NOMO-1 treated with dmso at 0.1 percent for 144 hours (cell line): Measurements from ENCODE around the gene IGFBP5.

Experiments used
- DNase-seq: peaks from one replicate; lab custom pipeline; 2025; ENCODE audit not compliant: unreplicated experiment; lab: John Stamatoyannopoulos, UW

Gene IGFBP5

DNA sequence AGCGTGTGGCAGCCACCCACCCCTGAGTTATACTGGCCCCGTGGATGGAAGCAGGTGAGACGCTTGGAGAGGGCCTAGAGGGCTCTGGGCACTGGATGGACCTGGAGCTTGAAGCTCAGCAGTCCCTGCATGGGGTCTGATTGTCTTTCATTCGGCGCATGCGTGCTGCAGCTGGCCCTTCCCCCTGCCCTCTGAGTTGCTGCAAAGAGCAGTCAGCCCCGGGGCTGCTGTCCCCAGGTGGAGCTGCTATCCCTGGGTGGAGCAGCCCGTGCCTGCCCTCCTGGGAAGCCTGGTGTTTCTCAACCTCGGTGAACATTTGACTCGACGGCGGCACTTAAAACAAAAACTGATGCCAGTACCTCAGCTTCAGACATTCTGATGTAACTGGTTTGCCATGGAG, 29.6 kb downstream of the IGFBP5 start:
- DNase-seq: no peak

DNA sequence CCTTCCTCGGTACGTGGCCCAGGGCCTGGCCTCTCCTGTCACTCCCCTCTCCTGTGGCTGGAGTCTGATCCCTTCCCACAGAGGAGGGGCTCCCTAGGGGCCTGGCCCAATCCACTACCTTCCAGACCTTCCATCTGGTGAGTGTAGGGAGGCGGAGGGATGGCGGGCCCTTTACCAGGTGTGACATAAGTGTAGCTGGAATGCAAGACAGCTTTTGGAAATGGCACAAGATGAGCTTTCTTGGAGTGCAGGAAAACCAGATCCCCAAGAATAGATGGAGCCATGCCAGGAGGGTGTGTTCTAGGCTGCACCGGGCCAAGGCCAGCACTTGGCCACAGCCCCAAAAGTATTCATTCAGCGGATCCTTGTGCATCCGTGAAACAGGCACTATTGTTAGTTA, 30.1 kb downstream of the IGFBP5 start:
- DNase-seq: no peak

DNA sequence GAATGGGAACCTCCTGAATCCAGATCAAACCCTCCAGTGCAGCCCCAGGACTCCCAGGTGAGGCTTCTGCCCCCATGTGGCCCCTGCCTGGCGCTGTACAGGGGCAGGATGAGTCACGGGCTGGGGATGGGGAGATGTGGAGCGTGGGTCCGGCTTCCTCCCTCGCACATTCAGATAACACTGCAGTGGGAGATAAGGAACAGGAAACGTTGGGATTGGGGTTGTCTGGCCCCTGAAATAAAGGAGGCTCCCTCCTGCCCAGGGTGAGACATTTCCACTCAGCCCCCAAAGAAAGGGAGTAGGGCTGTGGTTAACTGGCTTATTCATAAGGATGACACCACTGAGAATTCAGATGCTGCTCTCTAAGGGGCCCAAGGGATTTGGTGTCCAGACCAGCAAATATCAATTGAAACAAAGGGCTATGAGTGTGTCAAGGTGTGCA, 30.7 kb downstream of the IGFBP5 start:
- DNase-seq: no peak

DNA sequence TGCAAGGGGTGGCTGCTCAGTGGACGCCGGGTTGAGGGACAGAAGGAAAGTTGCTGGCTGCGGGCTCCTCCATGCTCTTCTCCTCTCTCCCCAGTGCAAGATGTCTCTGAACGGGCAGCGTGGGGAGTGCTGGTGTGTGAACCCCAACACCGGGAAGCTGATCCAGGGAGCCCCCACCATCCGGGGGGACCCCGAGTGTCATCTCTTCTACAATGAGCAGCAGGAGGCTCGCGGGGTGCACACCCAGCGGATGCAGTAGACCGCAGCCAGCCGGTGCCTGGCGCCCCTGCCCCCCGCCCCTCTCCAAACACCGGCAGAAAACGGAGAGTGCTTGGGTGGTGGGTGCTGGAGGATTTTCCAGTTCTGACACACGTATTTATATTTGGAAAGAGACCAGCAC, 31.5 kb downstream of the IGFBP5 start:
- DNase-seq: no peak

DNA sequence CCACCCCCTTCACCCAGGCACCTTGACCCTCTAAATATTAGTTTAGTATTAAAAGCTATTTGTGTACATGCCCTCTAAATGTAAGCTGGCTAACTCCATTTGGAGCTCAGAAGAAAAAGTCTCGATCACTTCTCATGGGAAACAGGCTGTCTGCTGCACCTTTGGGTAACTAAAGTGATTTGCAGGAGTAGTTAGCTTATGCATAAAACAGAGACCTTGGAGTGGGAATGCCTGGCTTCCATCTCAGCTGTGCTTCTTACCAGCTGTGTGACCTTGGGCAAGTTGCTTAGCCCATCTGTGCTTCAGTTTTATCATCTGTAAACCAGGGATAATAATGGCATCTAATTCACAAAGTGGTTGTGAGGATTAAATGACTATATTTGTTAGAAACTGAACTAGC, 32.2 kb downstream of the IGFBP5 start:
- no peak for DNase-seq

DNA sequence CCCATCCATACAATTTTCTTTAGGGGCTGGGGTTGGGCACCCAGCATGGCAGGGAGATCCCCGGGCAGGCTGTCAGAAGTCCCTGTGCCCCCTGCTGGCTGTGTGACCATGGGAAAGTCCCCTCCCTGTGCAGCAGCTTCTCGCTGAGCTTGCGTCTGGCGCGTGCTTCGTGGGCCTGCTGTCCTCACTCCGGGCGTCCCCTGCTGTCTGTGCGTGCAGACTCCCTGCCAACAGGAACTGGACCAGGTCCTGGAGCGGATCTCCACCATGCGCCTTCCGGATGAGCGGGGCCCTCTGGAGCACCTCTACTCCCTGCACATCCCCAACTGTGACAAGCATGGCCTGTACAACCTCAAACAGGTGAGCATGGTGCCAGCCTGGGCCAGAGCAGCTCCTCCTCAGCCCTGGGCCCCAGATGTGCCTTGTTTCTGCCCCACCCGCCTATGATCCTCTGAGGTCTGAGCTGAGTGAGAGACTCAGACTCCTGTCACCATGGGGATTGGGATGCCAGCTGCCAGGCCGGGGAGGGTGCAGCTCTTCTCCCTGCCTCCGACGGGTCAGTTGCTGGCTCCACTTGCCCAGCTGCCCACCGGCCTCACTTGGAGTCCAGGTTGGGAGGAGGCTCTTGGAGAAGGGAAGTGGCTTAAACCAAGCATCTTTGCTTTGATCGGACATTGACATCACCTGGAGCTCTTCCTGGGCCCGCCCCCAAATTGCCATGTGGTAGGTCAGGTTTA, 33.5 kb downstream of the IGFBP5 start:
- no peak for DNase-seq

- no peak for DNase-seq
These were observed 34.3 kb downstream of the IGFBP5 start for GRCh38 chr2:216661051-216661450.

DNA sequence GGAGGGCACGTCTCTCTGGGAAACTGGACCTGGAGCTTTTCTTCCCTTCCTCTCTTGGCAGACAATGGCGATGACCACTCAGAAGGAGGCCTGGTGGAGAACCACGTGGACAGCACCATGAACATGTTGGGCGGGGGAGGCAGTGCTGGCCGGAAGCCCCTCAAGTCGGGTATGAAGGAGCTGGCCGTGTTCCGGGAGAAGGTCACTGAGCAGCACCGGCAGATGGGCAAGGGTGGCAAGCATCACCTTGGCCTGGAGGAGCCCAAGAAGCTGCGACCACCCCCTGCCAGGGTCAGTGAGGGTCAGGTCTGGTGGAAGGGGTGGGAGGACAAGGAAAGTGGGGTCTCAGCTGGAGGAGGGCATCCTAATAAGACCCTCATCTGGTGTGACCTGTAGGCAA, 34.9 kb downstream of the IGFBP5 start:
- no peak for DNase-seq

GRCh38 chr2:216659276-216659675, 36.1 kb downstream of the IGFBP5 start:
- no peak for DNase-seq

GRCh38 chr2:216658757-216659156, 36.6 kb downstream of the IGFBP5 start:
- no peak for DNase-seq

GRCh38 chr2:216657980-216658379, 37.4 kb downstream of the IGFBP5 start:
- no peak for DNase-seq

- no peak for DNase-seq
These were observed 38.1 kb downstream of the IGFBP5 start for GRCh38 chr2:216657086-216657855.

DNA sequence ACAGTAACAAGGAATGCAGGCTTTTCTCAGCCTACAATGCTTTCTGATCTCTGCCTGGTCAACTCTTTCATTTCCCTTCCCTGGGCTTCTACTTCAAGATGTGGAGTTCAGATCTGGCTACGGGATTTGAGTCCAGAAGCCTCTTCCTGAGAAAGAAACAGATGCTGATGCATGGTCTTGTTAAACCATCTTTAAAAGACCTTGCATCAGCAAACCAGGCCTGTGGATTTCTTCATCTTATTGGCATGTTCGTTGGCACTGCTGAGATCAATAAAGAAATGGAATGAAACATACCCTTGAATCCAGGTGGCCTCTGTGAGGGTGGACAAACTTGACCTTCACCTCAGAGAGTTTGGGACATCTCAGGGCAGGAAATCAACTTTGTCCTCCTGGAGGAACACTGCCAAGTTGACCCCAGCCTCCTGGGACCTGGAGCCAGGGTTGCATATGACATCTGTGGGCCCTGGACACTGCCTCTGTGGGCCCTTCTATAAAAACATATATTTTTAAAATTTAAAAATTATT, 40.8 kb downstream of the IGFBP5 start:
- no peak for DNase-seq

DNA sequence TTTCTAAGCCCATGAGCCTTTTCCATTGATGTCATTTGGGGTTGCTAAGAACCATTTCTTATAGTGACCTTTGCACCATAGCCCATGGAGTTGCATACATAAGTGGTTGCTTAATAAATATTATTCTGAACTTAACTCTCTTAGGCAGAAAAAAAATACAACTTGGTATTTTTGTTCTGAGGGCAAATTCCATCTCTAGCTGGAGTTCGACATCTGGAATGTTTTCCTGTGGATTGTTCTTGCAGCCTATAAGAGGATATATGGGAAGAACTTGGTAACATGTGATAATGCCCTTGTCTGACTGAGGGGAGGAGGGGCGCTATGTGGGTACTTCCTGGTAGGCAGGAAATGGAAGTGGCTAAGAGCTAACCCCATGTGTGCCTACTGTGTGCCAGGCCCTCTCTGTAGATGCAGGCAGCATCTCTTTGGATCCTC, 41.4 kb downstream of the IGFBP5 start:
- DNase-seq: no peak

DNA sequence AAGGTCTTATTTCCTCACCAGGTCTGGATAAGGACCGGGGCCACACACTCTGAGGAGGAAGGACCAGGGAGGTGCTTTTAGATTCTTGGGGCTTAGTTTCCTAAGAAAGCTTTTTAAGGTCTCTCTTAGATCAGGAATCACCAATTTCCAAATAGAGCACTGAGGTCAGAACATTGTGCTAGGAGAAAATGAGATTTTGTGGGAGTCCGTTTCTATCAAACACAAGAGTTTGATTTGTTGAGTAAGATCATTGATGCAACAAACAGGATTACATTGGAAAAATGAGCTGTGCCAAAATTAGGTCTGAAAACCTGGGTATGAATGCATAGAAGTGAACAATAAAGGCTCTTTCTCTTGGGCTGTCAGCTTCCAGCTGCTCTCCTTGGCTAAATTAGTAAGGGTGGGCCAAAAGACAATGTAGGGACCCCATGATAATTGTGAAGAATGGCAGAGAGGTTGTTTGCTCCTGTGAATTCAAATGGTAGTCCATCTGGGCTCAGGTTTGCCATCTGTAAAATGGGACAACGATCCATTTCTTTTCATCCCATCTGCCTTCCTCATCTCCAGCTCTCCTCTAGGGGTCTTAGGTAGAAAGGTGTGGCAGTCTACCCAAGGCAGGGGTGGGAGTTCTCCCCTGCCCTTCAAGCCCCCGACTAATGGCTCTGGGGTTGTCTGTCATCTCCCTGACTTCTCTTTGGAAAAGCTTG, 42.1 kb downstream of the IGFBP5 start:
- no peak for DNase-seq

DNA sequence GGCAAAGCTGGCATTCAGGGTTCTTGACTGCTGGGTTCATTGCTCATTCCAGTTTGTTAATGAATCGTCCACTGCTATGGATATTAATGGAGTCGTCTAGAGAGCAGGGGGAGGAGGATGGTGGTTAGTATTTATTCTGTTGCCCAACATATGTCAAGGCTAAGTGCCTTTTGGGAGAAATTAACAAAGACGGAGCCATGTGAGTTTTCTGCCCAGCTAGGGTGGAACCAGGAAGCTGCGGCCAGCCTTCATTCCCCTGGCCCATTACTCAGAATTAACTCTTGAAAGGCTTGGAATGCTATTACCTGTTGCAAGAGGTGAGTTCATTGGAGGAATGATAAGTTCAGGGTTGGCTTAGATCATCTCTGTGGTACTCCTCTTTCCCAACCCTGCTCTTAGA, 42.8 kb downstream of the IGFBP5 start:
- DNase-seq: no peak

DNA sequence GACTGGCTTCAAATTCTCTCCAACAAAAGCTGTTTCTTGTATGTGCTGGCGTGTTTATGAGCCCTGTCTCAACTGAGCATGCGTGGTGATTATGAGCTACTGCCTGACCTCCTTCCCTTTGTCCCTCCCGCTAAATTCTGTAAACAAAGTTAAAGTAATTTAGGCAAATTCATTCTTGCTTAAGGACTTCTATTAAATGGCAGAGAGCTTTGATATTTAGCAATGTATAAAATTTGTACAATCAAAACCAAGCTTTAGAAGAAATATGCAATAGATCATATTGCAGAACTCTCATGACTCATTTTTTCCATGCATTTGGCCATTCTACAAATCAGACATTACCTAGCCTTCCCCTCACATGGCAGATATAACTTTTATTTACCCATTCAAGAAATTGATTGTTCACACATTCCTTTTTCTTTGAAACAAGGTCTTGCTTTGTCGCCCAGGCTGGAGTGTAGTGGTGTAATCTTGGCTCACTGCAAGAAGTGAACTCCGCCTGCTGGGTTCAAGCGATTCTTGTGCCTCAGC, 43.9 kb downstream of the IGFBP5 start:
- DNase-seq: no peak

DNA sequence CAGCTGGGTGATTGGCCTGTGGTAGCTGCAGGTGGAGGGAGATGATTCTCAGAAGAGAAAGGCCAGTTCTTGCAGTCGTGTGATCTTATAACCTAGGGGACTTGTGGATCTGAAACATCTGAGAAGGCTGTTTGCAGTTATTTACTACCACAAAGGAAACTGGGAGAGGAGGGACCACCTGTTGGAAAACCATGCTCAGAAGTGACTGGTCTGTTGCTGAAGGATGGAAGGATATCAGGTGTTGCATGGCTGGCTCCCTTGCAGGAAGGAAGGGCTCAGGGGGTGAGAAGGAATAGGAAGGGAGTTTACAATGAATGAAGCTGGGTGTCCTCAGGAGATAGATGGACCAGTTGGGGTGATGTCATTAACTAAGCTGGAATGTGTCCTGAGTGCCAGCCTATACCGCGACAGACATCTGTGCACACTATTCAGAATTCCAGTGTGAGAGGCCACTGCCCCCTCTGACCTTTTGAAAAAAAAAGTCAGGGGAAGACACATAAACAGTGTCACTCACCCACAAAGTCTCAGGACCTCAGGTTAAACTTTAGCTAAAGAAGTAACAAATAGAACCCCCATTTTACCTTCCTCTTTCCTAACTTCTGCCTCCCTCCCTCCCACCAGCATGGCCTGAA, 44.6 kb downstream of the IGFBP5 start:
- DNase-seq: no peak

- no peak for DNase-seq
These were observed 45.8 kb downstream of the IGFBP5 start for GRCh38 chr2:216649574-216649973.

GRCh38 chr2:216648105-216648504, 47.2 kb downstream of the IGFBP5 start:
- no peak for DNase-seq

GRCh38 chr2:216646116-216646515, 49.2 kb downstream of the IGFBP5 start:
- no peak for DNase-seq
